Liver (tissue), 9 donors: ENCODE data around the gene FBXO39. TPM values are rescaled to one million over a fixed set of nuclear protein-coding genes. Genes with fewer than 3 reads are reported as not detected.

Experiments used
- DNase-seq: peaks from one replicate; pipeline ENCODE4 v3.0.0-alpha.2; 2017; ENCODE audit warnings: low spot score
- H3K27ac ChIP-seq, 2 donors: one replicate each; pipeline ENCODE4 v1.7.0; 2013; ENCODE audit warnings: inconsistent platforms in 2 of 2, low read length in 2 of 2, control low read depth in 1 of 2, low read depth in 1 of 2, mild to moderate bottlenecking in 1 of 2
- H3K27me3 ChIP-seq, 4 donors: one replicate each; pipeline versions ENCODE4 v1.6.1 to v1.7.0; 2013; ENCODE audit warnings: low read length in 3 of 4, inconsistent platforms in 1 of 4, mild to moderate bottlenecking in 1 of 4, moderate library complexity in 1 of 4; ENCODE audit not compliant: control insufficient read depth in 4 of 4, insufficient read depth in 4 of 4
- H3K36me3 ChIP-seq, 4 donors: one replicate each; pipeline versions ENCODE4 v1.6.1 to v1.7.0; 2013; ENCODE audit warnings: low read length in 3 of 4, mild to moderate bottlenecking in 3 of 4, low read depth in 1 of 4, moderate library complexity in 1 of 4; ENCODE audit not compliant: control insufficient read depth in 4 of 4, insufficient read depth in 3 of 4
- H3K4me1 ChIP-seq, 4 donors: one replicate each; pipeline versions ENCODE4 v1.6.1 to v1.7.0; 2013; ENCODE audit warnings: low read length in 3 of 4, mild to moderate bottlenecking in 3 of 4, moderate library complexity in 1 of 4; ENCODE audit not compliant: control insufficient read depth in 4 of 4, insufficient read depth in 4 of 4
- H3K4me3 ChIP-seq, 3 donors: one replicate each; pipeline versions ENCODE4 v1.6.1 to v1.7.0; 2013; ENCODE audit warnings: low read length in 3 of 3, control low read depth in 1 of 3, low read depth in 1 of 3, mild to moderate bottlenecking in 1 of 3
- H3K9ac ChIP-seq, 2 donors: one replicate each; pipeline ENCODE4 v1.7.0; 2013; ENCODE audit warnings: low read length in 2 of 2, mild to moderate bottlenecking in 2 of 2, moderate library complexity in 2 of 2, control low read depth in 1 of 2, low read depth in 1 of 2
- H3K9me3 ChIP-seq, 4 donors: one replicate each; pipeline versions ENCODE4 v1.6.1 to v1.7.0; 2013; ENCODE audit warnings: low read length in 3 of 4; ENCODE audit not compliant: control insufficient read depth in 4 of 4
- ATF3 ChIP-seq: IDR thresholded peaks from 2 replicates; pipeline ENCODE4 v1.6.1; 2016; ENCODE audit warnings: antibody characterized with exemption
- CTCF ChIP-seq: fragments of 150-350 bp; IDR thresholded peaks from 2 replicates; pipeline ENCODE4 v1.5.1; 2017; ENCODE audit warnings: improper control_type of control experiment, low read depth, low read length; ENCODE audit not compliant: missing input control
- EGR1 ChIP-seq, 2 donors: IDR thresholded peaks; 2 replicates each; pipeline ENCODE4 v1.6.1; 2016 to 2018; ENCODE audit warnings: antibody characterized with exemption in 2 of 2, low read depth in 2 of 2
- FOXA1 ChIP-seq: IDR thresholded peaks from 2 replicates; pipeline ENCODE4 v1.6.1; 2016; ENCODE audit warnings: antibody characterized with exemption
- FOXA2 ChIP-seq: IDR thresholded peaks from 2 replicates; pipeline ENCODE4 v1.6.1; 2016; ENCODE audit warnings: antibody characterized with exemption
- GABPA ChIP-seq, 2 donors: IDR thresholded peaks in 1 of 2; conservative IDR thresholded peaks in 1 of 2; 2 replicates each; pipeline ENCODE4 v1.6.1; 2016; ENCODE audit warnings: antibody characterized with exemption in 2 of 2, mild to moderate bottlenecking in 1 of 2, moderate library complexity in 1 of 2
- HNF4A ChIP-seq, 2 donors: conservative IDR thresholded peaks; 2 replicates each; pipeline ENCODE4 v1.6.1; 2016; ENCODE audit warnings: antibody characterized with exemption in 2 of 2, mild to moderate bottlenecking in 2 of 2
- HNF4G ChIP-seq: IDR thresholded peaks from 2 replicates; pipeline ENCODE4 v1.6.1; 2016; ENCODE audit warnings: antibody characterized with exemption
- JUND ChIP-seq, 2 donors: IDR thresholded peaks; 2 replicates each; pipeline ENCODE4 v1.6.1; 2016; ENCODE audit warnings: antibody characterized with exemption in 2 of 2
- MAX ChIP-seq: IDR thresholded peaks from 2 replicates; pipeline ENCODE4 v1.6.1; 2016; ENCODE audit warnings: antibody characterized with exemption
- NR2F2 ChIP-seq: IDR thresholded peaks from 2 replicates; pipeline ENCODE4 v1.6.1; 2016; ENCODE audit warnings: antibody characterized with exemption
- RAD21 ChIP-seq, 2 donors: IDR thresholded peaks; 2 replicates each; pipeline ENCODE4 v1.6.1; 2016; ENCODE audit warnings: antibody characterized with exemption in 2 of 2, mild to moderate bottlenecking in 2 of 2
- REST ChIP-seq: IDR thresholded peaks from 2 replicates; pipeline ENCODE4 v1.6.1; 2016; ENCODE audit warnings: antibody characterized with exemption, mild to moderate bottlenecking
- RXRA ChIP-seq, 2 donors: IDR thresholded peaks; 2 replicates each; pipeline ENCODE4 v1.6.1; 2017 to 2018; ENCODE audit warnings: antibody characterized with exemption in 2 of 2, mild to moderate bottlenecking in 1 of 2
- SP1 ChIP-seq: IDR thresholded peaks from 2 replicates; pipeline ENCODE4 v1.6.1; 2018; ENCODE audit warnings: antibody characterized with exemption, mild to moderate bottlenecking
- TAF1 ChIP-seq: conservative IDR thresholded peaks from 2 replicates; pipeline ENCODE4 v1.6.1; 2016; ENCODE audit warnings: antibody characterized with exemption, mild to moderate bottlenecking
- YY1 ChIP-seq: IDR thresholded peaks from 2 replicates; pipeline ENCODE4 v1.6.1; 2016; ENCODE audit warnings: antibody characterized with exemption, mild to moderate bottlenecking
- ZBTB33 ChIP-seq: IDR thresholded peaks from 2 replicates; pipeline ENCODE4 v1.6.1; 2016; ENCODE audit warnings: antibody characterized with exemption
- WGBS: extraction: QIAGEN DNeasy Blood & Tissue Kit; methylation state at CpG from one replicate; pipeline ENCODE4 v1.1.7; 2013; 5-methylcytosine and 5-hydroxymethylcytosine counted together
- polyA plus RNA-seq, 2 donors: library from polyadenylated mRNA; stranded (reverse) in 1 of 2; unstranded in 1 of 2; fragments of 200-250 nt in 1 of 2; fragments of >200 nt in 1 of 2; fragmentation: Nextera tagmentation in 1 of 2; extraction: Ambion mirVana in 1 of 2; gene quantifications; one replicate each; pipeline versions ENCODE4 v1.2.1 to v1.2.3, GENCODE V29; 2013 to 2015
- total RNA-seq, 2 donors: library from RNA; depleted of rRNA; stranded (reverse); fragments of >200 nt; gene quantifications; one replicate each; pipeline ENCODE4 v1.2.3, GENCODE V29; 2014
- donor health status: healthy.
- donor health status: healthy.
- donor health status: healthy.
- donor health status: healthy.
- donor health status: healthy.

The FBXO39 gene
- total and polyA plus RNA-seq, 4 donors = 0.05 to 0.67 (median 0.20) TPM

GRCh38 chr17:6793748-6794493 is 17.9 kb downstream of the FBXO39 start:
- no peaks in the 10 kb centered on the region for H3K36me3 ChIP-seq
- H3K9ac ChIP-seq = no peak overlapping the region
- no peak overlapping the region for H3K4me3 ChIP-seq
- no peaks in the 10 kb centered on the region for H3K27me3 ChIP-seq
- H3K4me1 ChIP-seq = peaks cover 3 to 33% (median 26%) of the 10 kb centered on the region in 4 donors
- TF ChIP-seq TAF1 (no peak), HNF4G (no peak), FOXA2 (no peak), CTCF (no peak), FOXA1 (no peak), HNF4A (conservative IDR thresholded peaks at IDR 0.05) (no peak), GABPA (IDR thresholded peaks at IDR 0.05 in 1 of 2, conservative IDR thresholded peaks at IDR 0.05 in 1 of 2) (no peak), REST (no peak), RXRA (IDR thresholded peaks at IDR 0.05) (no peak), ATF3 (no peak), JUND (IDR thresholded peaks at IDR 0.05) (no peak), MAX (no peak), YY1 (no peak), ZBTB33 (no peak), RAD21 (IDR thresholded peaks at IDR 0.05) (no peak), NR2F2 (no peak), SP1 (no peak), EGR1 (IDR thresholded peaks at IDR 0.05; ENCODE audit: low read depth in 2 of 2) (no peak)
- no peak overlapping the region for H3K27ac ChIP-seq
- WGBS = 87% methylated on average over 5 of the region's 5 CpGs
- no peaks in the 10 kb centered on the region for H3K9me3 ChIP-seq
- DNase-seq = no peak
